A549 (cell line): ENCODE measurements around the gene MATN4. TPM values are rescaled to one million over a fixed set of nuclear protein-coding genes. Genes with fewer than 3 reads are reported as not detected.

Experiments used
- ATAC-seq, 2 experiments: fragments of 200-7000 bp in 1 of 2; fragments of >200 bp in 1 of 2; cut with Nextera tagmentation in 1 of 2; cut with Tn5 transposase in 1 of 2; 3 replicates each; pipeline versions ENCODE4 v1.8.0 to v1.9.1; 2018 to 2020; ENCODE audit warnings: mild to moderate bottlenecking in 1 of 2, moderate library complexity in 1 of 2
- CTCF ChIA-PET: fragments of 300-600 bp; sonication (Branson Sonifier 250); formaldehyde crosslinking; extraction: SDS; loops from one replicate; lab custom pipeline; 2021; ENCODE audit warnings: antibody characterized with exemption, inconsistent platforms; lab: Yijun Ruan, JAX
- POLR2A ChIA-PET: fragments of 350-600 bp; formaldehyde crosslinking; extraction: SDS; loops from one replicate; lab custom pipeline; 2021; ENCODE audit warnings: antibody characterized with exemption, inconsistent platforms; lab: Yijun Ruan, JAX
- DNase-seq, 2 experiments: peaks; one replicate each; pipeline versions ENCODE4 v3.0.0 to v3.0.0-alpha.2; 2011 to 2016; ENCODE audit warnings: low read depth in 1 of 2, low spot score in 1 of 2
- FAIRE-seq: peaks from 2 replicates; lab custom pipeline; 2011; peaks lifted over from hg19 to GRCh38; lab: Jason Lieb, UNC
- H3K27ac ChIP-seq, 2 experiments: fragments of >200 bp; sonication (Bioruptor Twin); formaldehyde crosslinking; 3 replicates each; pipeline ENCODE4 v1.5.1; 2016 to 2017
- H3K4me1 ChIP-seq: fragments of >200 bp; sonication (Bioruptor Twin); formaldehyde crosslinking; 3 replicates; pipeline ENCODE4 v1.6.1; 2016
- H3K4me2 ChIP-seq: fragments of >200 bp; sonication (Bioruptor Twin); formaldehyde crosslinking; 3 replicates; pipeline ENCODE4 v1.6.1; 2016
- H3K4me3 ChIP-seq: fragments of >200 bp; sonication (Bioruptor Twin); formaldehyde crosslinking; 3 replicates; pipeline ENCODE4 v1.5.1; 2016
- H3K9me3 ChIP-seq: fragments of >200 bp; sonication (Bioruptor Twin); formaldehyde crosslinking; 3 replicates; pipeline ENCODE4 v1.6.1; 2016
- CBX2 ChIP-seq: fragments of 200-600 bp; sonication (generic); IDR thresholded peaks from 2 replicates; pipeline ENCODE4 v1.6.1; 2016; ENCODE audit warnings: low read depth, mild to moderate bottlenecking, borderline replicate concordance
- CHD2 ChIP-seq: fragments of 150-350 bp; IDR thresholded peaks from 2 replicates; pipeline ENCODE4 v1.6.1; 2014; ENCODE audit warnings: low read length; ENCODE audit not compliant: partially characterized antibody
- CHD4 ChIP-seq: fragments of 200-600 bp; sonication (generic); IDR thresholded peaks from 2 replicates; pipeline ENCODE4 v1.6.1; 2016; ENCODE audit warnings: antibody characterized with exemption, mild to moderate bottlenecking, borderline replicate concordance
- EHF ChIP-seq: fragments of 250-450 bp; sonication (Bioruptor Pico); IDR thresholded peaks from 2 replicates; pipeline ENCODE4 v1.5.0; 2020; ENCODE audit warnings: mild to moderate bottlenecking
- FOSL2 ChIP-seq, 2 experiments: fragments of 450-650 bp in 1 of 2; fragments of >200 bp in 1 of 2; sonication (Bioruptor Twin) in 1 of 2; formaldehyde crosslinking; IDR thresholded peaks; 2 replicates each; pipeline versions ENCODE4 v1.5.0 to v1.6.1; 2016 to 2020; ENCODE audit warnings: mild to moderate bottlenecking in 1 of 2, moderate library complexity in 1 of 2
- FOXS1 ChIP-seq: fragments of 250-450 bp; sonication (Bioruptor Pico); IDR thresholded peaks from 2 replicates; pipeline ENCODE4 v1.5.0; 2020; ENCODE audit warnings: mild to moderate bottlenecking, moderate library complexity
- HDAC2 ChIP-seq: fragments of 200-600 bp; sonication (generic); IDR thresholded peaks from 2 replicates; pipeline ENCODE4 v1.6.1; 2016
- HOXA7 ChIP-seq: fragments of 250-450 bp; sonication (Bioruptor Pico); IDR thresholded peaks from 2 replicates; pipeline ENCODE4 v1.5.0; 2020; ENCODE audit warnings: mild to moderate bottlenecking, moderate library complexity
- HOXB13 ChIP-seq: fragments of 250-450 bp; sonication (Bioruptor Pico); IDR thresholded peaks from 2 replicates; pipeline ENCODE4 v1.5.0; 2020; ENCODE audit warnings: low read depth, mild to moderate bottlenecking, moderate library complexity
- HOXB5 ChIP-seq: fragments of 250-450 bp; sonication (Bioruptor Pico); IDR thresholded peaks from 2 replicates; pipeline ENCODE4 v1.5.0; 2020; ENCODE audit warnings: mild to moderate bottlenecking, moderate library complexity
- JUN ChIP-seq, 2 experiments: fragments of >200 bp; sonication (Bioruptor Twin); formaldehyde crosslinking; IDR thresholded peaks; 2 replicates in 1 of 2; 3 replicates in 1 of 2; pipeline ENCODE4 v1.6.1; 2016 to 2017
- KDM5A ChIP-seq: fragments of 200-600 bp; sonication (generic); IDR thresholded peaks from 2 replicates; pipeline ENCODE4 v1.6.1; 2016; ENCODE audit warnings: antibody characterized with exemption, mild to moderate bottlenecking
- MAFK ChIP-seq: fragments of 450-650 bp; IDR thresholded peaks from 2 replicates; pipeline ENCODE4 v1.6.1; 2014; ENCODE audit not compliant: partially characterized antibody
- MAZ ChIP-seq: fragments of 150-350 bp; IDR thresholded peaks from 2 replicates; pipeline ENCODE4 v1.6.1; 2014; ENCODE audit warnings: antibody characterized with exemption, low read depth, low read length, borderline replicate concordance
- POLR2AphosphoS2 ChIP-seq: conservative IDR thresholded peaks from 2 replicates; pipeline ENCODE4 v1.6.1; 2012; ENCODE audit warnings: low read length, improper control_type of control experiment, inconsistent platforms
- RAD21 ChIP-seq, 2 experiments: fragments of >200 bp in 1 of 2; sonication (Bioruptor Twin) in 1 of 2; formaldehyde crosslinking in 1 of 2; IDR thresholded peaks in 1 of 2; conservative IDR thresholded peaks in 1 of 2; 2 replicates in 1 of 2; 3 replicates in 1 of 2; pipeline ENCODE4 v1.6.1; 2012 to 2018; ENCODE audit warnings: inconsistent platforms in 1 of 2
- RFX5 ChIP-seq: fragments of 450-650 bp; IDR thresholded peaks from 2 replicates; pipeline ENCODE4 v1.7.1; 2014; ENCODE audit warnings: antibody characterized with exemption, mild to moderate bottlenecking, moderate library complexity
- RNF2 ChIP-seq: fragments of 200-600 bp; sonication (generic); IDR thresholded peaks from 2 replicates; pipeline ENCODE4 v1.6.1; 2016; ENCODE audit warnings: low read depth, mild to moderate bottlenecking, antibody characterized with exemption, moderate library complexity, borderline replicate concordance
- SMC3 ChIP-seq: fragments of >200 bp; sonication (Bioruptor Twin); formaldehyde crosslinking; IDR thresholded peaks from 3 replicates; pipeline ENCODE4 v1.6.1; 2018; ENCODE audit warnings: inconsistent platforms
- WGBS: methylation state at CpG from one replicate; pipeline ENCODE4 v1.1.6; 2017; ENCODE audit errors: missing lambda C conversion rate; 5-methylcytosine and 5-hydroxymethylcytosine counted together
- polyA plus RNA-seq, 4 experiments: library from polyadenylated mRNA; depleted of rRNA in 3 of 4; stranded (reverse); fragments of >200 nt; fragmentation: RNase III in 1 of 4; extraction: RNeasy Plus Mini Kit Qiagen cat#74134 plus additional on column Dnase treatment in 1 of 4; gene quantifications; 2 replicates in 3 of 4; 3 replicates in 1 of 4; pipeline ENCODE4 v1.2.3, GENCODE V29; 2011 to 2017
- TF ChIP-seq, protein P1 (sequence below): fragments of 150-350 bp; IDR thresholded peaks from 2 replicates; pipeline ENCODE4 v1.6.1; 2014; ENCODE audit warnings: low read depth, mild to moderate bottlenecking, low read length
- TF ChIP-seq, protein P2 (sequence below): IDR thresholded peaks from 2 replicates; pipeline ENCODE4 v1.6.1; 2012; ENCODE audit warnings: low read depth, borderline replicate concordance
- TF ChIP-seq, protein P3 (sequence below): fragments of >200 bp; sonication (Bioruptor Twin); formaldehyde crosslinking; IDR thresholded peaks from 3 replicates; pipeline ENCODE4 v1.5.1; 2016
- TF ChIP-seq, protein P4 (sequence below): fragments of 450-650 bp; IDR thresholded peaks from 2 replicates; pipeline ENCODE4 v1.6.1; 2014; ENCODE audit warnings: antibody characterized with exemption
- TF ChIP-seq, protein P5 (sequence below): IDR thresholded peaks from 2 replicates; pipeline ENCODE4 v1.6.1; 2012
- TF ChIP-seq, protein P6 (sequence below): IDR thresholded peaks from 2 replicates; pipeline ENCODE4 v1.6.1; 2012
- TF ChIP-seq, protein P7 (sequence below): fragments of 250-450 bp; sonication (Bioruptor Pico); IDR thresholded peaks from 2 replicates; pipeline ENCODE4 v1.5.0; 2021; ENCODE audit warnings: mild to moderate bottlenecking, moderate library complexity, borderline replicate concordance

MATN4 gene
- polyA plus RNA-seq, 2 of the 4 experiments (the other 2 are of a cell fraction): 0.04 to 0.05 TPM

DNA sequence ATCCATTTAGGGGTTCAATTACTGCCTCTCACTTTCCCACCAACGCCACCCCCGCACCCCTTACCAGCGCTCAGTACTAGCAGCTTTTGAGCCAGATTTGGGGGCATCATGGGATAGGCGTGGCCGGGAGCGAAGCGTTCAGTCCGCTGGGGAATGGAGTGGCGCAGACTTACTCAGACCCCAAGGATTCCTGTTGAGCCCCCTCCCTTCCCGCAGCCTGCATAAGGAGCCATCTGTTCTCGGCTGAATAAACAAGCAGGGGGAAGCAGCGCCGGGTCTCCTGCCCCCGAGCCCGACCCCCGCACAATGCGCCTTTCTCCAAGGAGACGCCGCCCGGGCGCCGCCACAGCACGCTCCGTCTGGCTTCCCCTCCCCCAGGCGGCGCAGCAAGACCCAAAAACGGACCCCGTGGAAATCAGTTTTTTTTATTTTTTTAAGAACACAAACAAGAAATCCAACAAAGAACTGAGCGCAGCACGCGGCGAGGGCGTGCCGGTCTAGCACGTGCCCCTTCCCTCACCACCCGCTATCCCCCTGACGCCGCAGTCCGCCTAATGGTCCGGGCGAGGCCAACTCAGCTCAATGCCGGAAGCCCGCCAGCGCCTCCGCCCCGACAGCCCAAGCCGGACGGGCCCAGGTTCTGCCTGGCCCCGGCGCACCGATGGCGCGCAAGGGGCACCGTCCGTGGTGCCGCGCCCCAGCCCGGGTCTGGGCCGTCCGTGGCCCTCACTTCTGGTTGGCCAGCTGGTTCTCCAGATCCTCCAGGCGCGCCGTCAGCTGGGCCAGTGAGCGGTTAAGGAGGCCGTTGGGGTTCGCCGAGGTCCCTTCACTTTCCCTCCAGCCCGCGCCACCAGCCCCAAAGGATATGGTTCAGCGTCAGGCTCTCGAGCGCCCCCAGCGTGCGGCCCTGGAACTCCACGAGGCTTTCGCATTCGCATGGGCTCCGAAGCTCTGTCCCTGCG is 14.8 kb downstream of the MATN4 start:
- Histone ChIP-seq H3K9me3 (peaks cover 12% of the 10 kb centered on the region), H3K4me2 (peak overlapping the region; percentile 84), H3K4me3 (peak overlapping the region; percentile 55), H3K27ac (peak overlapping the region; percentile 77 to 92), H3K4me1 (no peaks in the 10 kb centered on the region)
- FAIRE-seq (no peak), DNase-seq (peak; percentile 82 to 95), ATAC-seq (peak; percentile 78 to 91)
- TF ChIP-seq CHD2: no peak
- no peak for TF ChIP-seq CHD4
- TF ChIP-seq EHF (CRISPR knock-in tag): no peak
- TF ChIP-seq, protein P1, sequence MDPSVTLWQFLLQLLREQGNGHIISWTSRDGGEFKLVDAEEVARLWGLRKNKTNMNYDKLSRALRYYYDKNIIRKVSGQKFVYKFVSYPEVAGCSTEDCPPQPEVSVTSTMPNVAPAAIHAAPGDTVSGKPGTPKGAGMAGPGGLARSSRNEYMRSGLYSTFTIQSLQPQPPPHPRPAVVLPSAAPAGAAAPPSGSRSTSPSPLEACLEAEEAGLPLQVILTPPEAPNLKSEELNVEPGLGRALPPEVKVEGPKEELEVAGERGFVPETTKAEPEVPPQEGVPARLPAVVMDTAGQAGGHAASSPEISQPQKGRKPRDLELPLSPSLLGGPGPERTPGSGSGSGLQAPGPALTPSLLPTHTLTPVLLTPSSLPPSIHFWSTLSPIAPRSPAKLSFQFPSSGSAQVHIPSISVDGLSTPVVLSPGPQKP: no peak
- TF ChIP-seq, protein P2, sequence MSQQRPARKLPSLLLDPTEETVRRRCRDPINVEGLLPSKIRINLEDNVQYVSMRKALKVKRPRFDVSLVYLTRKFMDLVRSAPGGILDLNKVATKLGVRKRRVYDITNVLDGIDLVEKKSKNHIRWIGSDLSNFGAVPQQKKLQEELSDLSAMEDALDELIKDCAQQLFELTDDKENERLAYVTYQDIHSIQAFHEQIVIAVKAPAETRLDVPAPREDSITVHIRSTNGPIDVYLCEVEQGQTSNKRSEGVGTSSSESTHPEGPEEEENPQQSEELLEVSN: peak; percentile 90
- TF ChIP-seq, protein P3, sequence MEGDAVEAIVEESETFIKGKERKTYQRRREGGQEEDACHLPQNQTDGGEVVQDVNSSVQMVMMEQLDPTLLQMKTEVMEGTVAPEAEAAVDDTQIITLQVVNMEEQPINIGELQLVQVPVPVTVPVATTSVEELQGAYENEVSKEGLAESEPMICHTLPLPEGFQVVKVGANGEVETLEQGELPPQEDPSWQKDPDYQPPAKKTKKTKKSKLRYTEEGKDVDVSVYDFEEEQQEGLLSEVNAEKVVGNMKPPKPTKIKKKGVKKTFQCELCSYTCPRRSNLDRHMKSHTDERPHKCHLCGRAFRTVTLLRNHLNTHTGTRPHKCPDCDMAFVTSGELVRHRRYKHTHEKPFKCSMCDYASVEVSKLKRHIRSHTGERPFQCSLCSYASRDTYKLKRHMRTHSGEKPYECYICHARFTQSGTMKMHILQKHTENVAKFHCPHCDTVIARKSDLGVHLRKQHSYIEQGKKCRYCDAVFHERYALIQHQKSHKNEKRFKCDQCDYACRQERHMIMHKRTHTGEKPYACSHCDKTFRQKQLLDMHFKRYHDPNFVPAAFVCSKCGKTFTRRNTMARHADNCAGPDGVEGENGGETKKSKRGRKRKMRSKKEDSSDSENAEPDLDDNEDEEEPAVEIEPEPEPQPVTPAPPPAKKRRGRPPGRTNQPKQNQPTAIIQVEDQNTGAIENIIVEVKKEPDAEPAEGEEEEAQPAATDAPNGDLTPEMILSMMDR: peak; percentile 76
- TF ChIP-seq SMC3: no peak
- TF ChIP-seq CBX2: no peak
- no peak for TF ChIP-seq POLR2AphosphoS2
- TF ChIP-seq MAFK: no peak
- TF ChIP-seq RFX5: no peak
- TF ChIP-seq, protein P4, sequence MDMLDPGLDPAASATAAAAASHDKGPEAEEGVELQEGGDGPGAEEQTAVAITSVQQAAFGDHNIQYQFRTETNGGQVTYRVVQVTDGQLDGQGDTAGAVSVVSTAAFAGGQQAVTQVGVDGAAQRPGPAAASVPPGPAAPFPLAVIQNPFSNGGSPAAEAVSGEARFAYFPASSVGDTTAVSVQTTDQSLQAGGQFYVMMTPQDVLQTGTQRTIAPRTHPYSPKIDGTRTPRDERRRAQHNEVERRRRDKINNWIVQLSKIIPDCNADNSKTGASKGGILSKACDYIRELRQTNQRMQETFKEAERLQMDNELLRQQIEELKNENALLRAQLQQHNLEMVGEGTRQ: peak; percentile 25; the same call in 1 of the 2 replicates
- TF ChIP-seq, protein P5, sequence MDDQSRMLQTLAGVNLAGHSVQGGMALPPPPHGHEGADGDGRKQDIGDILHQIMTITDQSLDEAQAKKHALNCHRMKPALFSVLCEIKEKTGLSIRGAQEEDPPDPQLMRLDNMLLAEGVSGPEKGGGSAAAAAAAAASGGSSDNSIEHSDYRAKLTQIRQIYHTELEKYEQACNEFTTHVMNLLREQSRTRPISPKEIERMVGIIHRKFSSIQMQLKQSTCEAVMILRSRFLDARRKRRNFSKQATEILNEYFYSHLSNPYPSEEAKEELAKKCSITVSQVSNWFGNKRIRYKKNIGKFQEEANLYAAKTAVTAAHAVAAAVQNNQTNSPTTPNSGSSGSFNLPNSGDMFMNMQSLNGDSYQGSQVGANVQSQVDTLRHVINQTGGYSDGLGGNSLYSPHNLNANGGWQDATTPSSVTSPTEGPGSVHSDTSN: no peak
- TF ChIP-seq, protein P6, sequence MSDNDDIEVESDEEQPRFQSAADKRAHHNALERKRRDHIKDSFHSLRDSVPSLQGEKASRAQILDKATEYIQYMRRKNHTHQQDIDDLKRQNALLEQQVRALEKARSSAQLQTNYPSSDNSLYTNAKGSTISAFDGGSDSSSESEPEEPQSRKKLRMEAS: peak; percentile 85
- TF ChIP-seq MAZ: no peak
- no peak for TF ChIP-seq HOXB13
- no peak for TF ChIP-seq RNF2
- TF ChIP-seq HOXB5 (CRISPR knock-in tag): no peak
- TF ChIP-seq, protein P7, sequence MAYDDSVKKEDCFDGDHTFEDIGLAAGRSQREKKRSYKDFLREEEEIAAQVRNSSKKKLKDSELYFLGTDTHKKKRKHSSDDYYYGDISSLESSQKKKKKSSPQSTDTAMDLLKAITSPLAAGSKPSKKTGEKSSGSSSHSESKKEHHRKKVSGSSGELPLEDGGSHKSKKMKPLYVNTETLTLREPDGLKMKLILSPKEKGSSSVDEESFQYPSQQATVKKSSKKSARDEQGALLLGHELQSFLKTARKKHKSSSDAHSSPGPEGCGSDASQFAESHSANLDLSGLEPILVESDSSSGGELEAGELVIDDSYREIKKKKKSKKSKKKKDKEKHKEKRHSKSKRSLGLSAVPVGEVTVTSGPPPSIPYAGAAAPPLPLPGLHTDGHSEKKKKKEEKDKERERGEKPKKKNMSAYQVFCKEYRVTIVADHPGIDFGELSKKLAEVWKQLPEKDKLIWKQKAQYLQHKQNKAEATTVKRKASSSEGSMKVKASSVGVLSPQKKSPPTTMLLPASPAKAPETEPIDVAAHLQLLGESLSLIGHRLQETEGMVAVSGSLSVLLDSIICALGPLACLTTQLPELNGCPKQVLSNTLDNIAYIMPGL (CRISPR knock-in tag): peak; percentile 49; the same call in 1 of the 2 replicates
- TF ChIP-seq FOSL2 (IDR thresholded peaks at IDR 0.05): no peak
- TF ChIP-seq FOSL2 (CRISPR knock-in tag; IDR thresholded peaks at IDR 0.05): no peak
- TF ChIP-seq RAD21 (conservative IDR thresholded peaks at IDR 0.05 in 1 of 2, IDR thresholded peaks at IDR 0.05 in 1 of 2): peak in 1 of 2 experiments; percentile 38; a peak in 2 of 5 replicates
- no peak for TF ChIP-seq KDM5A
- peak in 1 of 2 experiments; percentile 61; a peak in 2 of 5 replicates for TF ChIP-seq JUN (IDR thresholded peaks at IDR 0.05)
- peak; percentile 41; the same call in 1 of the 2 replicates for TF ChIP-seq HDAC2
- TF ChIP-seq FOXS1 (CRISPR knock-in tag): no peak
- TF ChIP-seq HOXA7 (CRISPR knock-in tag): no peak
- POLR2A ChIA-PET: interaction anchor here (1.1 to 1.4 kb wide), 2 partner anchors 10 to 198 kb away, joined by 3 to 4 read pairs; no protein-coding TSS in a partner anchor
- 19% methylated on average over 36 of the region's 79 CpGs for WGBS
- CTCF ChIA-PET: interaction anchor here (0.6 to 9.0 kb wide), 74 partner anchors 9 to 1177 kb away, joined by 3 to 106 read pairs (median 4); partner anchors contain the start of genes MATN4, RBPJL, SLPI and SYS1
